Stimulated activated CD8-positive, alpha-beta memory T cell treated with anti-CD3 and anti-CD28 coated beads, Interleukin-12 subunit alpha, Interleukin-12 subunit beta, amount 100 ng/mL, for 1 hour (primary cell): Measurements from ENCODE around the gene GARIN5B.
"Not testable (repeated sequence)": the region's sequence is repeated elsewhere in the genome, so short reads cannot be mapped to it uniquely, and the experiment has no call there.

Experiments
- DNase-seq: peaks from one replicate; pipeline ENCODE4 v3.0.0-alpha.2; 2020; ENCODE audit warnings: low read depth

Gene GARIN5B

GRCh38 chr19:55348317-55349034, 14.6 kb downstream of the GARIN5B start:
- no peak for DNase-seq

GRCh38 chr19:55347442-55348009, 15.5 kb downstream of the GARIN5B start:
- DNase-seq: no peak

DNA sequence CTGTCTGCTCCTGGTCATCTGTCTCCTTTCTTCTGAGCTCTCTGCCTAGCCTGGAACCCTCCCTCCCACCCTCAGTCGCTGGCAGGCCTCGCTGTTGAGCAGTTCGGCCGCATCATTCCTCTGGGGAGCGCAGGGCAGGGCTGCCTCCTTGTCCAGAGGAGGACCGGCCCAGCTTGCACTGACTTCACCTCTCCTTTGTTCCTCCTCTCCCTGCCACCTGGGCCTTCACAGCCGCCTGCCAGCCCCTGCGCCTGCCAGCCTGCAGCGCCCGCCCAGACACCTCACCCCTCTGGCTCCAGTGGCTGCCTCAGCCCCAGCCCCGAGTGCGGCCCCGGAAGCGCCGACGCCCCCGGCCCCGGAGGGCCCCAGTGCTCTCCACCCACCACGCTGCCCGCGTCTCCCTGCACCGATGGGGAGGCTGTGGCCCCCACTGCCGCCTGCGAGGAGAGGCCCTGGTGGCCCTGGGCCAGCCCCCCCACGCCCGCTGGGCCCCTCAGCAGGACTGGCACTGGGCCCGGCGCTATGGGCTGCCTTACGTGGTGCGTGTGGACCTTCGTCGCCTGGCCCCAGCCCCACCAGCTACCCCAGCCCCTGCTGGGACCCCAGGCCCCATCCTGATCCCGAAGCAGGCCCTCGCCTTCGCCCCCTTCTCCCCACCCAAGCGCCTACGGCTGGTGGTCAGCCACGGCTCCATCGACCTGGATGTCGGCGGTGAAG, 16.2 kb downstream of the GARIN5B start:
- DNase-seq: no peak

GRCh38 chr19:55345818-55346724, 17.0 kb downstream of the GARIN5B start:
- no peak for DNase-seq

DNA sequence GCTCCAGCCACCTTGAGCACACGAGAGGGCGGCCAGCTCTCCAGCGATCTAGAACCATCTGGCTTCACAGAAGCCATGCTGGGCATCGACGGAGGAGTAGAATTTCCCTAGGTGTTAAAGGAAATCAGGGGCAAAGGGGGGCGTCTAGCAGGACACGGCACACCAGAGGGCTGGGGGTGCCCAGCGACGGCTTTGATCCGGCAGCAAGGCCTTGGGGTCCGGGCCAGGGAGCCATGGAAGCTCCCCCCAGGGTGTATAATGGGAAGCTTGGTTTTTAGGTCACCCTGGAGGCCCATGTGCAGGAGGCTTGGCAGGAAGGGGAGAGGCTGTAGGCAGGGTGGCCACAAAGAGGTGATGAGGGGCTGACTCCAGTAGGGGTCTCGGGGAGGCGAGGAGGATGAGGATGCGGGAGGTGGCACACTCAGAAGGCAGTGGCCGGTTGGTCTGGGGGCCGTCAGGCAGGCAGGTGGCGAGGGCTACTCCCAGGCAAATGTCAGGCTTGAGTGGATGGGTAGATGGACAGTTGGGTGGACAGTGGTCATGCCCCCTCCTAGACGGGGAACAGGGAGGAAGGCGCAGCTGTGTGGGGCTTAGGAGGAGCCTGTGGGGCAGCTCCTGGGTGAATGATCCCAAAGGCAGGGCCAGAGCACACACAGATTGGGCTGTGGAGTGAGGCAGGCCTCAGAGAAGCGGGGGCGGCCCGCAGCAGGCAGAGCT, 17.8 kb downstream of the GARIN5B start:
- DNase-seq: no peak

DNA sequence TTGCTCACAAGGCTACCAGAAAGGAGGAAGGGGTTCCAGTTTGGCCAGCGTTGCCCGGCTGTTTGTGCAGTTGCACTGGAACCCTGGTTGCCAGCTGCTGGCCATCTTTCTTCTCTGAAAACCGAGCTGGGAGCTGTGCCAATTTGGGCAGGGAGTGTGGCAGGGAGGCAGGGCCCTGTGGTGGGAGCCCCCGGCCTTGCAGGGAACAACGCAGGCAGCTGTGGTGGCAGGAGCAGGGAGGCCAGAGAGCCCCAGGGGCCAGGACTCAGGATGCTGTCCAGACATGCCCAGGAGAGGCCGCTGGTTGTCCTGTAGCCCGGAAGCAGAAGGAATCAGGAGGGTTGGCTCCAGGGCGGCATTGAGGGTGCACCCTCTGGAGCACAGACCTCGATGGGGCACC, 18.6 kb downstream of the GARIN5B start:
- no peak for DNase-seq

GRCh38 chr19:55341595-55342531, 21.2 kb downstream of the GARIN5B start:
- DNase-seq: no peak

GRCh38 chr19:55341171-55341588, 21.9 kb downstream of the GARIN5B start:
- peak; percentile 8 for DNase-seq

DNA sequence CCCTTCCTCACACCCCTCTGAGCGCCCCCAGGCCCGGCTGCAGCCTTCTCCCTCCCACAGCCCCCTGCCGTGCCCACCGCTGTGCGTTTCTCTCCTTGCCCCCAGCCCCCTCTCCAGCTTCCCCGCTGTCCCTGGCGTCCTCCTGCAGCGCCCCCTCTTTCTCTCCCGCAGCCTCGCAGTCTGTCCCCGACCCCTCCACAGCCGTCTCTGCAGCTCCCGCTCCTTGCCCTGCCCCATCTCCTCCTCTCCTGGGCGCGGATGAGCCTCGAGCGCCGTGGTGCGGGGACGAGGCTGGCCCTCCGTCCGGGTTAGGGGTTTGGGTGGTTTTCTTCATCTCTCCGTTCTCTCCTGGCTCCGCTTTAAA, 22.3 kb downstream of the GARIN5B start:
- DNase-seq: no peak

- DNase-seq: no peak
Observed at GRCh38 chr19:55339889-55340783, 22.9 kb downstream of the GARIN5B start.

DNA sequence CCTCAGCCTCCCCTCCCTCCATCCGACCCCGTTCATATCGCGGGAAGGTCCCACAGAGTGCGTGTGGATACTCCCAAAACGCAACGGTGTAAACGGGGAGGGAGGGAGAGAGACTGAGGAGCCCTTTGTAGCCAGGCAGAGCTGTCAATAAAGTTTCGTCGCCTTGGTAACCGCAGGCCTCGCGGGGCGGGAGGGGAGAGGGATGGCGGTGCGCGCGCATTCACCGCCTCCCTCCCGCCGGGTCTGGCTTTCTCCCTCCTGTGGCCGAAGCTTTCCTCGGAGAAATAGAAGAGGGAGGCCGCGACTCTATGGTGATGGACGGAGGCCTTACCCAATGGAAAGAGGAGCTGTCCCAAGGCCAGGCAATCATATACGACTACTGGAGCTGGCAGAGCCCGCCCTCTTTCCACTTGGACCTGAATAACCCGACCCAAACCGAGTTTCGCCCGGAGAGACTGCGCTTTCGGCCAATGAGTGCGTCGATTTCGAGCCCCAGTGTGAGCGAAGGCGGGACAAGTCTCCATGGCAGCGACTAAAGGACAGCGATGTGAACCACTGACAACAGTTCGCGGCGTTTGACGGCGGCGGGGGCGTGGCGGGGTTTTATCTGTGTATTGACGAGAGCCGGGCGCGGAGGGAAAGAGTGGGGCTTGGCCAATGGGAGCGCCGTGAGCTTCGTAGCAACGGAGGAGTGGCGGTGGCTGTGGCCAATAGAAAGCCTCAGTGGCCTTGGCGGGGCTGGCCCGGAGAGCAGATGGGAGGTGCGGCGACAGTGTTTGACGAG, 23.8 kb downstream of the GARIN5B start, which contains the start of gene KMT5C:
Gene KMT5C, plus strand, starts transcription at position 772 of the 784 bp plus-strand sequence. CDS start 2,061 bp downstream, outside the sequence.
- DNase-seq: peak; percentile 100

DNA sequence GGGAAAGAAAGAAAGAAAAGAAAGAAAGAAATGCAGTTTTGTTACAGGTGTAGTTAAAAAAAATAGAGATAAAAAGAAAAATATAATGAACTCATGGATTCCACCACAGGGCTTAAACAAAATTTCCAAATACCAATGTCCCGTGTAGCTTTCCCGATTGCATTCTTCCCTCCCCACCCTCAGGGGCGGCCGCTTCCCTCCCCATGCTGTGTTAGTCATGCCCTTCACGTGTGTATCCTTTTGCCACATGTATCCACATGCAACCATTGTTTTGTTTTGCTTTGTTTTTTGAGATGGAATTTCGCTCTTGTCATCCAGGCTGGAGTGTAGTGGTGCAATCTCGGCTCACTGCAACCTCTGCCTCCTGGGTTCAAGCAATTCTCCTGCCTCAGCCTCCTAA, 27.0 kb downstream of the GARIN5B start:
- no peak for DNase-seq

DNA sequence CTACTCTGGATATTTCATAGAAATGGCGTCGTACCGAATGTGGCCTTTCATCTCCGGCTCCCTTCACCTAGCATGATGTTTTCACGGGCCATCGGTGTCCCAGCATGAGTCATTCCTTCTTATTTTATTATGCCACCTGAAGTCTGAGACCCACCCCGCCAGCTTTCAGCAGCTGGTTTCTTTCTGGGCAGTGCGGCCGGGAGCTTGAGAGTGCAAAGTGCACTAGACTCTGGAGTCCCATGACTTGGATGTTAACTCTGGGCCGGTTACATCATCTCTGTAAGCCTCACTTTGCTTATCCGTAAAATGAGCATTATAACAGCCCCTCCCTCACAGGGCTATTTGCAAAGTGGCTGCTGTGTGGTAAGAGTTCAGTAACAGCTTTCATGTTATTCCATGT, 29.2 kb downstream of the GARIN5B start:
- DNase-seq: no peak

DNA sequence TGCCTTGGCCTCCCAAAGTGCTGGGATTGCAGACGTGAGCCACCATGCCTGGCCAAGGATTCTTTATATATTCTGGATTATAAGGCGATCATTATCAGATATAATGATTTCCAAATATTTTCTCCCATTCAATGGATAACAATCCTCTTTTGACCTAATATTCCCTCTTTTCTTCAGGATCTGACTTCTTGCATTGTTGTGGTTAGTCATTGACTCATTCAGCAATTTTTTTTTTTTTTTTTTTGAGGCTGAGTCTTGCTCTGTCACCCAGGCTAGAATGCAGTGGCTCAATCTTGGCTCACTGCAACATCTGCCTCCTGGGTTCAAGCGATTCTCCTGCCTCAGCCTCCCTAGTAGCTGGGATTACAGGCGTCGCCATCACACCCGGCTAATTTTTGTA, 33.3 kb downstream of the GARIN5B start:
- DNase-seq: not testable (repeated sequence)

DNA sequence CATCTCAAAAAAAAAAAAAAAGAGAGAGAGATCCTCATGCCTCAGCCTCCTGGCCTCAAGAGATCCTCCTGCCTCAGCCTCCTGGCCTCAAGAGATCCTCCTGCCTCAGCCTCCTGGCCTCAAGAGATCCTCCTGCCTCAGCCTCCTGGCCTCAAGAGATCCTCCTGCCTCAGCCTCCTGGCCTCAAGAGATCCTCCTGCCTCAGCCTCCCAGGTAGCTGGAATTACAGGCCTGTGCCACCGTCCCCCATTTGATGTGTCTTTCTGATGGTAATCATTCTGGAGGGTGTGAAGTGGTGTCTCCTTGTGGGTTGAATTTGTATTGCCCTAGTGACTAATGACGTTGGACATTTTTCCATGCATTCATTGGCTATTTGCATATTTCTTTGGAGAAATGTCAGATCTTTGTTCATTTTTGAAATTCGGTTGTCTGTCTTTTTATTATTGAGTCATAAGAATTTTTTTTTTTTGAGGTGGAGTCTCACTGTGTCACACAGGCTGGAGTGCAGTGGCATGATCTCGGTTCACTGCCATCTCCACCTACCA, 34.2 kb downstream of the GARIN5B start:
- not testable (repeated sequence) for DNase-seq

DNA sequence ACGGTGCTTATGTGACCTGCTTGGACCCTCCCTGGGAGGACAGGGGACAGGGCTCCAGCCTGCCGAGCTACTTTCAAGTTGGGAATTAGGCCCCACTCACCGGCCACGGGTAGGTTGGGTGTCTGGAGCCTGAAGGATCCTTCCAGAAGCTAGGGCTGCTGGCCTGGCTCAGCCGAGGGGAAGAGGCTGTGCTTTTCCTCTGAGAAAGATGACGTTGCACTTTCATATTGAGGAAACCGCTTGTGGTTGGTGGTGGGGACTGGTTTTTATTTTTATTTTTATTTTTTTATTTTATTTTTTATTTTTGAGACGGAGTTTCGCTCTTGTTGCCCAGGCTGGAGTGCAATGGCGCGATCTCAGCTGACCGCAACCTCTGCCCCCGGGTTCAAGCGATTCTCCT, 37.9 kb downstream of the GARIN5B start, which contains the start of gene TMEM150B:
Gene TMEM150B, minus strand, starts transcription at position 170 of the 400 bp plus-strand sequence. CDS start 4,305 bp downstream, outside the sequence.
- DNase-seq: no peak

DNA sequence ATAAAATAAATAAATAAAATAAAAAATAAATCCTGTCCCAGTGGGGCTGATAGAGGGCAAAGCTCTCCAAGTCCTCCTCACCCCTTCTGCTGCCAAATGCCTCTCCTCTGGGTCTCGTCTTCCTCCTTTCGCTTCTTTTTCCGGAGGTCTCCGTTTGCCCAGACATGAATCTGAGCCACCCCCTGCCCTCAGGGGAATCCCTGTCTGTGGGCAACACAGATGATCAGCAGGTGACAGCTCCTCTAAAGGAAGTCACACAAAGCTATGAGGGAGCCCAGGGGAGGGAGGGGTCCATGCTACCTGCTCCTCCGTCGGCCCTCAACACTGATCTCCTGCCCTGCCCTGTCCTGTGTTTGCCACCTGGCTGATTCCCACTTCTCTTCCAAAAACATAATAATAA, 38.4 kb downstream of the GARIN5B start:
- no peak for DNase-seq
